ENCODE results near the gene TYW1B.
"Not testable (repeated sequence)": the region's sequence is repeated elsewhere in the genome, so short reads cannot be mapped to it uniquely, and the experiment has no call there.

TYW1B gene

GRCh38 chr7:72622532-72622931 is 205.5 kb downstream of the TYW1B start:
- DNase-seq: no peak

GRCh38 chr7:72621761-72622187 is 206.2 kb downstream of the TYW1B start:
- peak; percentile 6 for DNase-seq

- not testable (repeated sequence) for DNase-seq
Observed at GRCh38 chr7:72620923-72621322, 207.1 kb downstream of the TYW1B start.

GRCh38 chr7:72618435-72619180 is 209.4 kb downstream of the TYW1B start:
- DNase-seq: not testable (repeated sequence)

GRCh38 chr7:72609761-72610160 is 218.2 kb downstream of the TYW1B start:
- not testable (repeated sequence) for DNase-seq

- not testable (repeated sequence) for DNase-seq
Observed at GRCh38 chr7:72607988-72608387, 220.0 kb downstream of the TYW1B start.

GRCh38 chr7:72605863-72606431 is 222.1 kb downstream of the TYW1B start:
- DNase-seq: not testable (repeated sequence)

GRCh38 chr7:72604771-72605611 is 223.0 kb downstream of the TYW1B start:
- not testable (repeated sequence) for DNase-seq

GRCh38 chr7:72603476-72603875 is 224.5 kb downstream of the TYW1B start:
- not testable (repeated sequence) for DNase-seq

GRCh38 chr7:72603073-72603472 is 224.9 kb downstream of the TYW1B start:
- no peak for DNase-seq

GRCh38 chr7:72601683-72602082 is 226.3 kb downstream of the TYW1B start:
- DNase-seq: not testable (repeated sequence)

GRCh38 chr7:72590023-72590422 is 238.0 kb downstream of the TYW1B start:
- not testable (repeated sequence) for DNase-seq

GRCh38 chr7:72587267-72587666 is 240.7 kb downstream of the TYW1B start:
- DNase-seq: not testable (repeated sequence)

- DNase-seq: not testable (repeated sequence)
Observed at GRCh38 chr7:72584576-72584975, 243.4 kb downstream of the TYW1B start.

- DNase-seq: not testable (repeated sequence)
Observed at GRCh38 chr7:72583620-72584361, 244.2 kb downstream of the TYW1B start.

- not testable (repeated sequence) for DNase-seq
Observed at GRCh38 chr7:72580142-72580770, 247.7 kb downstream of the TYW1B start.

- DNase-seq: no peak
Observed at GRCh38 chr7:72577107-72577506, 250.9 kb downstream of the TYW1B start.

GRCh38 chr7:72561988-72562387 is 266.0 kb downstream of the TYW1B start:
- DNase-seq: not testable (repeated sequence)

- not testable (repeated sequence) for DNase-seq
Observed at GRCh38 chr7:72559546-72559945, 268.5 kb downstream of the TYW1B start.

- DNase-seq: not testable (repeated sequence)
Observed at GRCh38 chr7:72556733-72557132, 271.3 kb downstream of the TYW1B start.

- DNase-seq: not testable (repeated sequence)
Observed at GRCh38 chr7:72555238-72555637, 272.8 kb downstream of the TYW1B start.

GRCh38 chr7:72554401-72554800 is 273.6 kb downstream of the TYW1B start:
- not testable (repeated sequence) for DNase-seq

Measured in NCI-H1092 (cell line).